ENCODE results near the gene MIAT.
"Not testable (repeated sequence)": the region's sequence is repeated elsewhere in the genome, so short reads cannot be mapped to it uniquely, and the experiment has no call there.

MIAT gene

GRCh38 chr22:26656891-26657851 lies at the start of gene MIAT:
TSS of gene MIAT (plus strand) at chr22:26657588.
- DNase-seq (ENCODE audit: low read depth in 2 of 2): peak in 1 of 2 donors; percentile 51

GRCh38 chr22:26608129-26608528 lies 49.3 kb upstream of the MIAT start:
- no peak for DNase-seq (ENCODE audit: low read depth in 2 of 2)

GRCh38 chr22:26609287-26609686 lies 48.1 kb upstream of the MIAT start:
- no peak for DNase-seq (ENCODE audit: low read depth in 2 of 2)

GRCh38 chr22:26610072-26610958 lies 47.1 kb upstream of the MIAT start:
- no peak for DNase-seq (ENCODE audit: low read depth in 2 of 2)

GRCh38 chr22:26610996-26611395 lies 46.4 kb upstream of the MIAT start:
- DNase-seq (ENCODE audit: low read depth in 2 of 2): no peak

GRCh38 chr22:26612652-26613051 lies 44.7 kb upstream of the MIAT start:
- no peak for DNase-seq (ENCODE audit: low read depth in 2 of 2)

- DNase-seq (ENCODE audit: low read depth in 2 of 2): not testable (repeated sequence)
Observed at GRCh38 chr22:26613753-26614152, 43.6 kb upstream of the MIAT start.

- DNase-seq (ENCODE audit: low read depth in 2 of 2): no peak
Observed at GRCh38 chr22:26614322-26614721, 43.1 kb upstream of the MIAT start.

GRCh38 chr22:26615149-26615548 lies 42.2 kb upstream of the MIAT start:
- DNase-seq (ENCODE audit: low read depth in 2 of 2): no peak

GRCh38 chr22:26615830-26616435 lies 41.5 kb upstream of the MIAT start:
- no peak for DNase-seq (ENCODE audit: low read depth in 2 of 2)

GRCh38 chr22:26616650-26617049 lies 40.7 kb upstream of the MIAT start:
- no peak for DNase-seq (ENCODE audit: low read depth in 2 of 2)

- no peak for DNase-seq (ENCODE audit: low read depth in 2 of 2)
Observed at GRCh38 chr22:26617271-26618199, 39.9 kb upstream of the MIAT start, which contains the start of gene CRYBB1. TSS of gene CRYBB1 (minus strand) at chr22:26618027. CDS start at chr22:26616319, 1,708 bp downstream.

GRCh38 chr22:26618455-26618854 lies 38.9 kb upstream of the MIAT start:
- DNase-seq (ENCODE audit: low read depth in 2 of 2): no peak

- no peak for DNase-seq (ENCODE audit: low read depth in 2 of 2)
Observed at GRCh38 chr22:26619510-26619909, 37.9 kb upstream of the MIAT start.

GRCh38 chr22:26620197-26620596 lies 37.2 kb upstream of the MIAT start:
- DNase-seq (ENCODE audit: low read depth in 2 of 2): no peak

GRCh38 chr22:26621663-26622062 lies 35.7 kb upstream of the MIAT start, which contains the start of gene CRYBA4:
TSS of gene CRYBA4 (plus strand) at chr22:26621963. CDS start at chr22:26622597, 634 bp downstream.
- DNase-seq (ENCODE audit: low read depth in 2 of 2): no peak

GRCh38 chr22:26623984-26624383 lies 33.4 kb upstream of the MIAT start:
- DNase-seq (ENCODE audit: low read depth in 2 of 2): no peak

- no peak for DNase-seq (ENCODE audit: low read depth in 2 of 2)
Observed at GRCh38 chr22:26624803-26625202, 32.6 kb upstream of the MIAT start.

- no peak for DNase-seq (ENCODE audit: low read depth in 2 of 2)
Observed at GRCh38 chr22:26629988-26630761, 27.2 kb upstream of the MIAT start.

GRCh38 chr22:26631282-26631681 lies 26.1 kb upstream of the MIAT start:
- no peak for DNase-seq (ENCODE audit: low read depth in 2 of 2)

Measured in stimulated activated CD8-positive, alpha-beta memory T cell treated with anti-CD3 and anti-CD28 coated beads, Interleukin-2, amount 100 ng/mL, for 1 hour (primary cell).